Tibial nerve (tissue), 4 donors: Measurements from ENCODE around the gene DPEP2.

Experiments used
- CTCF ChIP-seq, 5 experiments: fragments of 200-600 bp in 3 of 5; fragments of 450-650 bp in 2 of 5; sonication (generic) in 3 of 5; IDR thresholded peaks; one replicate each; pipeline ENCODE4 v1.5.1; 2016 to 2019; ENCODE audit warnings: antibody characterized with exemption in 5 of 5, mild to moderate bottlenecking in 3 of 5, moderate library complexity in 2 of 5
- EP300 ChIP-seq, 2 donors: sonication (generic); formaldehyde crosslinking; IDR thresholded peaks; one replicate each; pipeline ENCODE4 v1.6.1; 2017; ENCODE audit warnings: antibody characterized with exemption in 2 of 2, mild to moderate bottlenecking in 1 of 2
- POLR2A ChIP-seq, 2 donors: fragments of 450-650 bp; IDR thresholded peaks; one replicate each; pipeline ENCODE4 v1.6.1; 2017; ENCODE audit warnings: antibody characterized with exemption in 2 of 2, mild to moderate bottlenecking in 2 of 2, moderate library complexity in 2 of 2

GRCh38 chr16:67961551-67961957, 37.7 kb downstream of the DPEP2 start:
- TF ChIP-seq EP300 (IDR thresholded peaks at IDR 0.05) (no peak), POLR2A (IDR thresholded peaks at IDR 0.05) (no peak), CTCF (IDR thresholded peaks at IDR 0.05) (no peak)
